ENCODE results near the gene GPR157. TPM values are rescaled to one million over a fixed set of nuclear protein-coding genes. Genes with fewer than 3 reads are reported as not detected.
A peak's percentile ranks its signal among the peaks of the same experiment; 100 is the strongest.
"Not testable (repeated sequence)": the region's sequence is repeated elsewhere in the genome, so short reads cannot be mapped to it uniquely, and the experiment has no call there.

GPR157 gene
- total RNA-seq, 1 donor from 2014 or later = 31.4 TPM

- DNase-seq = no peak
Observed at GRCh38 chr1:9115351-9116205, 13.3 kb downstream of the GPR157 start.

GRCh38 chr1:9112961-9113880 is 15.7 kb downstream of the GPR157 start:
- DNase-seq = no peak

GRCh38 chr1:9111957-9112356 is 16.9 kb downstream of the GPR157 start:
- DNase-seq = no peak

GRCh38 chr1:9111357-9111691 is 17.6 kb downstream of the GPR157 start:
- no peak for DNase-seq

- DNase-seq = peak; percentile 7
Observed at GRCh38 chr1:9110669-9111356, 18.1 kb downstream of the GPR157 start.

- DNase-seq = no peak
Observed at GRCh38 chr1:9108056-9108665, 20.7 kb downstream of the GPR157 start.

- no peak for DNase-seq
Observed at GRCh38 chr1:9107136-9107535, 21.8 kb downstream of the GPR157 start.

- no peak for DNase-seq
Observed at GRCh38 chr1:9106286-9106685, 22.6 kb downstream of the GPR157 start.

GRCh38 chr1:9105336-9105867 is 23.5 kb downstream of the GPR157 start:
- no peak for DNase-seq

- DNase-seq = no peak
Observed at GRCh38 chr1:9101510-9102146, 27.3 kb downstream of the GPR157 start.

- DNase-seq = no peak
Observed at GRCh38 chr1:9100471-9101043, 28.3 kb downstream of the GPR157 start.

GRCh38 chr1:9099555-9099954 is 29.3 kb downstream of the GPR157 start:
- no peak for DNase-seq

GRCh38 chr1:9097947-9098705 is 30.8 kb downstream of the GPR157 start:
- no peak for DNase-seq

- no peak for DNase-seq
Observed at GRCh38 chr1:9095818-9096217, 33.1 kb downstream of the GPR157 start.

- DNase-seq = not testable (repeated sequence)
Observed at GRCh38 chr1:9093996-9094595, 34.8 kb downstream of the GPR157 start.

GRCh38 chr1:9093581-9093980 is 35.3 kb downstream of the GPR157 start:
- DNase-seq = no peak

GRCh38 chr1:9093091-9093490 is 35.8 kb downstream of the GPR157 start:
- DNase-seq = no peak

- DNase-seq = no peak
Observed at GRCh38 chr1:9088807-9089206, 40.1 kb downstream of the GPR157 start.

GRCh38 chr1:9087411-9088125 is 41.3 kb downstream of the GPR157 start:
- no peak for DNase-seq
